Astrocyte (in vitro differentiated cells and primary cell): ENCODE measurements around the gene TTC33. TPM values are rescaled to one million over a fixed set of nuclear protein-coding genes. Genes with fewer than 3 reads are reported as not detected.
"Not testable (repeated sequence)": the region's sequence is repeated elsewhere in the genome, so short reads cannot be mapped to it uniquely, and the experiment has no call there.

Experiments used
- DNase-seq: peaks from one replicate; pipeline ENCODE4 v3.0.0-alpha.2; 2010; ENCODE audit warnings: low read depth
- FAIRE-seq: peaks from 2 replicates; lab custom pipeline; 2011; peaks lifted over from hg19 to GRCh38; lab: Jason Lieb, UNC
- H2AFZ ChIP-seq: 2 replicates; pipeline ENCODE4 v1.6.0; 2012; ENCODE audit warnings: low read depth, low read length, inconsistent platforms
- H3K27ac ChIP-seq: 2 replicates; pipeline ENCODE4 v1.5.1; 2011; ENCODE audit warnings: low read depth, low read length, inconsistent platforms
- H3K27me3 ChIP-seq: 2 replicates; pipeline ENCODE4 v1.6.0; 2011; ENCODE audit warnings: low read length, inconsistent platforms; ENCODE audit not compliant: insufficient read depth
- H3K36me3 ChIP-seq: 2 replicates; pipeline ENCODE4 v1.5.1; 2011; ENCODE audit warnings: low read length, inconsistent platforms; ENCODE audit not compliant: insufficient read depth
- H3K4me1 ChIP-seq: 2 replicates; pipeline ENCODE4 v1.5.1; 2011; ENCODE audit warnings: low read length, inconsistent platforms; ENCODE audit not compliant: insufficient read depth
- H3K4me2 ChIP-seq: 2 replicates; pipeline ENCODE4 v1.6.0; 2012; ENCODE audit warnings: low read length, inconsistent platforms
- H3K4me3 ChIP-seq: 2 replicates; pipeline ENCODE4 v1.5.1; 2011; ENCODE audit warnings: low read depth, mild to moderate bottlenecking, low read length, inconsistent platforms; ENCODE audit not compliant: insufficient read depth
- H3K79me2 ChIP-seq: 2 replicates; pipeline ENCODE4 v1.6.0; 2012; ENCODE audit warnings: mild to moderate bottlenecking, low read length, inconsistent platforms; ENCODE audit not compliant: insufficient read depth
- H3K9ac ChIP-seq: 2 replicates; pipeline ENCODE4 v1.6.0; 2012; ENCODE audit warnings: mild to moderate bottlenecking, low read length, inconsistent platforms
- H3K9me3 ChIP-seq: 2 replicates; pipeline ENCODE4 v1.5.1; 2012; ENCODE audit warnings: low read depth, mild to moderate bottlenecking, low read length, inconsistent platforms; ENCODE audit not compliant: insufficient read depth
- H4K20me1 ChIP-seq: 2 replicates; pipeline ENCODE4 v1.6.0; 2012; ENCODE audit warnings: low read length, inconsistent platforms; ENCODE audit not compliant: insufficient read depth
- H3K27ac Mint-ChIP-seq: one replicate; pipeline ENCODE4 v1.8.0; 2021; ENCODE audit warnings: mild to moderate bottlenecking, mixed read lengths; ENCODE audit not compliant: unreplicated experiment
- H3K27me3 Mint-ChIP-seq: one replicate; pipeline ENCODE4 v1.8.0; 2021; ENCODE audit warnings: low read depth, mixed read lengths; ENCODE audit not compliant: unreplicated experiment
- H3K36me3 Mint-ChIP-seq: one replicate; pipeline ENCODE4 v1.8.0; 2021; ENCODE audit warnings: low read depth, mixed read lengths; ENCODE audit not compliant: unreplicated experiment
- H3K4me1 Mint-ChIP-seq: one replicate; pipeline ENCODE4 v1.8.0; 2021; ENCODE audit warnings: low read depth, mixed read lengths; ENCODE audit not compliant: unreplicated experiment
- H3K4me3 Mint-ChIP-seq: one replicate; pipeline ENCODE4 v1.8.0; 2021; ENCODE audit warnings: mild to moderate bottlenecking, moderate library complexity, mixed read lengths; ENCODE audit not compliant: unreplicated experiment
- H3K9me3 Mint-ChIP-seq: one replicate; pipeline ENCODE4 v1.8.0; 2021; ENCODE audit warnings: mild to moderate bottlenecking, mixed read lengths; ENCODE audit not compliant: unreplicated experiment
- CTCF ChIP-seq: IDR thresholded peaks from 2 replicates; pipeline ENCODE4 v1.5.1; 2011; ENCODE audit warnings: low read depth, mild to moderate bottlenecking, inconsistent platforms, low read length, moderate library complexity; ENCODE audit not compliant: insufficient read depth
- EZH2 ChIP-seq: IDR thresholded peaks from 2 replicates; pipeline ENCODE4 v1.6.1; 2012; ENCODE audit warnings: mild to moderate bottlenecking, low read length, inconsistent platforms; ENCODE audit not compliant: insufficient read depth
- total RNA-seq: library from RNA; stranded (reverse); gene quantifications from 2 replicates; pipeline ENCODE4 v1.2.1, GENCODE V29; 2021

Gene TTC33
- total RNA-seq, 1 donor from 2014 or later = 13.3 TPM

GRCh38 chr5:40733879-40734563 is 21.7 kb downstream of the TTC33 start:
- Histone ChIP-seq H3K4me1 (peaks cover 22% of the 10 kb centered on the region), H3K9me3 (no peaks in the 10 kb centered on the region), H2AFZ (no peak overlapping the region), H3K27me3 (no peaks in the 10 kb centered on the region), H4K20me1 (no peaks in the 10 kb centered on the region), H3K36me3 (no peaks in the 10 kb centered on the region), H3K79me2 (no peaks in the 10 kb centered on the region), H3K27ac (peak overlapping the region; percentile 52), H3K9ac (peak overlapping the region; percentile 30), H3K4me2 (peak overlapping the region; percentile 40), H3K4me3 (no peak overlapping the region)
- H3K27ac Mint-ChIP-seq = no peak overlapping the region
- peaks cover 23% of the 10 kb centered on the region for H3K4me1 Mint-ChIP-seq
- TF ChIP-seq EZH2 = no peak
- no peak for TF ChIP-seq CTCF
- H3K27me3 Mint-ChIP-seq = no peaks in the 10 kb centered on the region
- H3K36me3 Mint-ChIP-seq = no peaks in the 10 kb centered on the region
- no peak overlapping the region for H3K4me3 Mint-ChIP-seq
- FAIRE-seq = no peak
- no peaks in the 10 kb centered on the region for H3K9me3 Mint-ChIP-seq
- DNase-seq = no peak

GRCh38 chr5:40733434-40733833 is 22.3 kb downstream of the TTC33 start:
- Histone ChIP-seq H2AFZ (no peak overlapping the region), H3K27me3 (no peaks in the 10 kb centered on the region), H3K9ac (no peak overlapping the region), H3K79me2 (no peaks in the 10 kb centered on the region), H3K4me1 (peaks cover 22% of the 10 kb centered on the region), H3K4me3 (no peak overlapping the region), H3K9me3 (no peaks in the 10 kb centered on the region), H3K36me3 (no peaks in the 10 kb centered on the region), H3K27ac (no peak overlapping the region), H4K20me1 (no peaks in the 10 kb centered on the region), H3K4me2 (no peak overlapping the region)
- Mint-ChIP-seq H3K36me3 (no peaks in the 10 kb centered on the region), H3K27ac (no peak overlapping the region), H3K4me3 (no peak overlapping the region), H3K9me3 (no peaks in the 10 kb centered on the region), H3K27me3 (no peaks in the 10 kb centered on the region), H3K4me1 (peaks cover 23% of the 10 kb centered on the region)
- TF ChIP-seq EZH2 (no peak), CTCF (no peak)
- FAIRE-seq (no peak), DNase-seq (no peak)

GRCh38 chr5:40722497-40722911 is 33.3 kb downstream of the TTC33 start:
- H3K9me3 ChIP-seq, H3K4me1 Mint-ChIP-seq, H3K27ac ChIP-seq, FAIRE-seq, H3K36me3 ChIP-seq, H3K27ac Mint-ChIP-seq, H3K4me3 ChIP-seq, H3K27me3 Mint-ChIP-seq, H3K79me2 ChIP-seq, H3K4me3 Mint-ChIP-seq, H3K4me1 ChIP-seq, H3K27me3 ChIP-seq, H4K20me1 ChIP-seq, DNase-seq, H3K4me2 ChIP-seq, H2AFZ ChIP-seq, H3K9ac ChIP-seq: not testable (repeated sequence)
- peaks cover 19% of the 10 kb centered on the region for H3K36me3 Mint-ChIP-seq
- peaks cover 12% of the 10 kb centered on the region for H3K9me3 Mint-ChIP-seq
